Neural cell (in vitro differentiated cells): Measurements from ENCODE around the gene FMN2.

Source experiments
- CTCF ChIP-seq: fragments of 450-650 bp; IDR thresholded peaks from 2 replicates; pipeline ENCODE4 v1.5.1; 2014; ENCODE audit warnings: antibody characterized with exemption, mild to moderate bottlenecking, moderate library complexity; ENCODE audit not compliant: poor library complexity, severe bottlenecking
- EP300 ChIP-seq: fragments of 450-650 bp; conservative IDR thresholded peaks from 2 replicates; pipeline ENCODE4 v1.6.1; 2014; ENCODE audit warnings: antibody characterized with exemption, mild to moderate bottlenecking, moderate library complexity; ENCODE audit not compliant: poor library complexity, severe bottlenecking
- EZH2 ChIP-seq: fragments of 200-600, 300-800 bp; shearing (Covaris generic), sonication (generic); IDR thresholded peaks from 2 replicates; pipeline ENCODE4 v1.6.1; 2014; ENCODE audit warnings: antibody characterized with exemption, low read length, borderline replicate concordance, mild to moderate bottlenecking; ENCODE audit not compliant: insufficient read depth, poor library complexity, severe bottlenecking
- POLR2AphosphoS5 ChIP-seq: IDR thresholded peaks from 2 replicates; pipeline ENCODE4 v1.6.1; 2012
- RAD21 ChIP-seq: fragments of 450-650 bp; conservative IDR thresholded peaks from 2 replicates; pipeline ENCODE4 v1.6.1; 2014; ENCODE audit warnings: antibody characterized with exemption, mild to moderate bottlenecking, moderate library complexity
- SMC3 ChIP-seq: fragments of 450-650 bp; conservative IDR thresholded peaks from 2 replicates; pipeline ENCODE4 v1.6.1; 2014; ENCODE audit warnings: antibody characterized with exemption, mild to moderate bottlenecking, moderate library complexity; ENCODE audit not compliant: poor library complexity

DNA sequence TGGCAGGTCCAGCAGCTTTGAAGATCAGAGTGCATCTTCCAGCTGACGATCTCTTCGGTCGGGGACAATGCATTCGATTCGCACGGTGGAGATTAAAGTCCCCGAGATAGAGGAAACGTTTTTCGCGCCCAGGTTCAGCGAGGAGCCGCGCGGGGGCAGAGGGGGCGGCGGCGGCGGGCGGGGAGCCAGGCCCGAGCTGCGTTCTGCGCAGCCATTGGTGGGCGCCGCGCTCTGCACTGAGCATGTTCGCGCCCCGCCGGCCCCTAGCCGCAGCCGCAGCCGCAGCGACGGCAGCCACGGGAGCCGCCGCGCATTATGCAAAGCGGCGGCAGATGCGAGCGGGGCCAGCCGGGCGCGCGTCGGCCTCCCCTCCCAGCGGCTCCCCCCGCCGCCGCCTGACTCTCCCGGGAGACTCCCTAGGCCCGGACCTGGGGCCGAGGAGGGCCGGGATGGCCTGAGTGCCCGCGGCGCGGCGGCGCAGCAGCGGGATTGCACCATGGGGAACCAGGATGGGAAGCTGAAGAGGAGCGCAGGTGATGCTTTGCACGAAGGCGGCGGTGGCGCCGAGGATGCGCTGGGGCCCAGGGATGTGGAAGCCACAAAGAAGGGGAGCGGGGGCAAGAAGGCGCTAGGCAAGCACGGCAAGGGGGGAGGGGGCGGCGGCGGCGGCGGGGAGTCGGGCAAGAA, at the start of gene FMN2:
- TF ChIP-seq POLR2AphosphoS5 = peak; percentile 85
- TF ChIP-seq CTCF = peak; percentile 42
- no peak for TF ChIP-seq EZH2
- TF ChIP-seq RAD21 = peak; percentile 25
- peak; percentile 28 for TF ChIP-seq SMC3
- peak; percentile 50 for TF ChIP-seq EP300
